Subcutaneous adipose tissue (tissue), 4 donors: ENCODE measurements around the gene ADCY5. TPM values are rescaled to one million over a fixed set of nuclear protein-coding genes. Genes with fewer than 3 reads are reported as not detected.

Source experiments
- CTCF ChIP-seq: fragments of 450-650 bp; IDR thresholded peaks from one replicate; pipeline ENCODE4 v1.5.1; 2016; ENCODE audit warnings: low read depth, mild to moderate bottlenecking, control low read depth, antibody characterized with exemption, moderate library complexity
- total RNA-seq, 4 donors: library from RNA; depleted of rRNA; stranded (reverse); fragments of >200 nt; gene quantifications; one replicate each; pipeline ENCODE4 v1.1.0, GENCODE V29; 2016

ADCY5 gene
- total RNA-seq, 4 donors from 2014 or later: 16.1 to 52.2 (median 38.0) TPM

- TF ChIP-seq CTCF: no peak
These were observed 161.6 kb downstream of the ADCY5 start for GRCh38 chr3:123287051-123287961.

- no peak for TF ChIP-seq CTCF
These were observed 162.4 kb downstream of the ADCY5 start for GRCh38 chr3:123286308-123287023.

GRCh38 chr3:123285931-123286307 is 163.0 kb downstream of the ADCY5 start:
- TF ChIP-seq CTCF: no peak

GRCh38 chr3:123285479-123285878 is 163.4 kb downstream of the ADCY5 start:
- TF ChIP-seq CTCF: no peak

GRCh38 chr3:123285066-123285465 is 163.8 kb downstream of the ADCY5 start:
- no peak for TF ChIP-seq CTCF

GRCh38 chr3:123284399-123285010 is 164.4 kb downstream of the ADCY5 start:
- no peak for TF ChIP-seq CTCF
